LNCaP clone FGC (cell line): ENCODE results near the gene IGF2BP1.

Source experiments
- DNase-seq: peaks from one replicate; pipeline ENCODE4 v3.0.0-alpha.2; 2011; ENCODE audit warnings: low read depth
- H3K4me3 ChIP-seq: 2 replicates; pipeline ENCODE4 v1.5.1; 2011; ENCODE audit warnings: mild to moderate bottlenecking, low read depth, low read length, control low read depth
- CTCF ChIP-seq: IDR thresholded peaks from 2 replicates; pipeline ENCODE4 v1.5.1; 2012; ENCODE audit warnings: mild to moderate bottlenecking; ENCODE audit not compliant: control insufficient read depth, insufficient read depth; ENCODE audit errors: extremely low read depth

IGF2BP1 gene

GRCh38 chr17:49085565-49086315 is 88.6 kb downstream of the IGF2BP1 start:
- TF ChIP-seq CTCF = no peak
- H3K4me3 ChIP-seq = no peak overlapping the region
- DNase-seq = no peak

- no peak overlapping the region for H3K4me3 ChIP-seq
- no peak for DNase-seq
- TF ChIP-seq CTCF = no peak
These were observed 89.1 kb downstream of the IGF2BP1 start for GRCh38 chr17:49086316-49086605.

GRCh38 chr17:49086649-49087048 is 89.5 kb downstream of the IGF2BP1 start:
- no peak for TF ChIP-seq CTCF

GRCh38 chr17:49089094-49089493 is 91.9 kb downstream of the IGF2BP1 start:
- no peak for TF ChIP-seq CTCF
- DNase-seq = no peak
- no peak overlapping the region for H3K4me3 ChIP-seq

More at GRCh38 chr17:49086649-49087048, 89.5 kb downstream of the IGF2BP1 start:
- no peak for DNase-seq
- H3K4me3 ChIP-seq = no peak overlapping the region

GRCh38 chr17:49090878-49091594 is 93.9 kb downstream of the IGF2BP1 start:
- DNase-seq = no peak
- no peak for TF ChIP-seq CTCF
- H3K4me3 ChIP-seq = no peak overlapping the region

- TF ChIP-seq CTCF = no peak
- no peak overlapping the region for H3K4me3 ChIP-seq
- no peak for DNase-seq
These were observed 95.9 kb downstream of the IGF2BP1 start for GRCh38 chr17:49093131-49093530.
